ENCODE data around the gene HTR1B. TPM values are rescaled to one million over a fixed set of nuclear protein-coding genes. Genes with fewer than 3 reads are reported as not detected.

HTR1B gene
- total and polyA plus RNA-seq, 2 donors (not counting 3 experiments of a cell fraction or from before 2014, with no cell fraction given): 57.5 to 68.7 TPM

GRCh38 chr6:77440206-77440976 is 22.9 kb downstream of the HTR1B start:
- dilution Hi-C loops (cut with MboI; ENCODE audit: extremely low pct_ligation_motif_present, low sequenced_read_pairs): no loop called here
- BruUV-seq (replicated peaks): no TSS peak
- Histone ChIP-seq H3K4me3 (replicated peaks in 1 of 3; ENCODE audit: insufficient read depth in 1 of 3, low read depth in 1 of 3, low read length in 3 of 3) (no peak overlapping the region), H3K9me1 (replicated peaks; ENCODE audit: control insufficient read depth, extremely low read depth, insufficient read depth, low read length) (no peaks in the 10 kb centered on the region), H2AFZ (ENCODE audit: low read depth, low read length) (no peak overlapping the region), H3K36me3 (ENCODE audit: control insufficient read depth in 2 of 2, extremely low read depth in 1 of 2, insufficient read depth in 2 of 2, low read length in 2 of 2) (no peaks in the 10 kb centered on the region), H3K9ac (replicated peaks; ENCODE audit: extremely low read depth, insufficient read depth, low read length) (no peak overlapping the region), H3K27me3 (ENCODE audit: control insufficient read depth in 2 of 2, insufficient read depth in 2 of 2, low read length in 2 of 2) (no peaks in the 10 kb centered on the region), H4K20me1 (replicated peaks; ENCODE audit: control insufficient read depth, extremely low read depth, insufficient read depth, low read length) (no peaks in the 10 kb centered on the region), H3K79me2 (ENCODE audit: control insufficient read depth, insufficient read depth, low read length) (no peaks in the 10 kb centered on the region), H3K9me3 (replicated peaks; ENCODE audit: control insufficient read depth, insufficient read depth, low read length) (no peaks in the 10 kb centered on the region), H3K27ac (ENCODE audit: insufficient read depth, low read depth, low read length) (no peak overlapping the region), H3K4me1 (ENCODE audit: control insufficient read depth, extremely low read depth, insufficient read depth, low read length) (peaks cover 3% of the 10 kb centered on the region), H3K4me2 (ENCODE audit: insufficient read depth, low read length) (no peak overlapping the region)
- DNase-seq (ENCODE audit: low read depth, low spot score) (no peak), FAIRE-seq (no peak)
- TF ChIP-seq GATA2 (IDR thresholded peaks at IDR 0.05; ENCODE audit: insufficient read depth, insufficient read length, low read depth, low read length): no peak
- TF ChIP-seq POLR2AphosphoS5 (IDR thresholded peaks at IDR 0.05; ENCODE audit: insufficient read depth, low read depth, low read length): no peak
- no peak for TF ChIP-seq POLR2A (IDR thresholded peaks at IDR 0.05; ENCODE audit: low read depth, low read length)
- TF ChIP-seq MAX (IDR thresholded peaks at IDR 0.05; ENCODE audit: insufficient read depth, insufficient read length): no peak
- no peak for TF ChIP-seq JUN (IDR thresholded peaks at IDR 0.05; ENCODE audit: borderline replicate concordance, insufficient read depth, insufficient read length, low read depth)
- no peak for TF ChIP-seq FOS (IDR thresholded peaks at IDR 0.05; ENCODE audit: borderline replicate concordance, insufficient read depth, low read length)
- POLR2A ChIA-PET: no interaction called here
- CTCF ChIA-PET: interaction anchor here (0.7 kb wide), 1 partner anchor 23 kb away, joined by 3 read pairs; no protein-coding TSS in a partner anchor
- intact Hi-C loops (cut with micrococcal nuclease): no loop called here

DNA sequence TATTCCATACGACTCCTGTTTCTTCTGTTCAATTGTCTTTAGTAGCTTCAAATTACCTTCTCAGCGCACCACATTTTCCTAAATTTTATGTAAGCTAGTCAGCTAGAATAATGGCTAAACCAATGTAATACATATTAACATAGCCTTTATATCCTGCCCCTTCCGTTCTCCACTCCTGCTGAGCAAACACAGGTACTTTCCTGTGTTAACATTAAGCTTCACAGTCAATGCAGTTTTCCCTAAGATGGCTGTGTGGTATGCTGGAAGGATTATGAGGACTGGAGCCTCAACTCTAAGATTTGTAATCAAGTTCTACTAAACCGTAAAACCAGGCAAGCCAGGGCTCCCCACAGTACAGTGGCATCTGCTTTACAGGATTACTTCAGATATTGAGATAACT is 29.4 kb downstream of the HTR1B start:
- no peak for DNase-seq (ENCODE audit: low read depth, low spot score)

More for the DNA sequence above, 29.4 kb downstream of the HTR1B start:
- ChIA-PET CTCF (no interaction called here), POLR2A (no interaction called here)
- H3K4me1 ChIP-seq (ENCODE audit: control insufficient read depth, extremely low read depth, insufficient read depth, low read length): peaks cover 7% of the 10 kb centered on the region
- H3K9me3 ChIP-seq (replicated peaks; ENCODE audit: control insufficient read depth, insufficient read depth, low read length): no peaks in the 10 kb centered on the region
- H3K27me3 ChIP-seq (ENCODE audit: control insufficient read depth in 2 of 2, insufficient read depth in 2 of 2, low read length in 2 of 2): no peaks in the 10 kb centered on the region
- H3K9ac ChIP-seq (replicated peaks; ENCODE audit: extremely low read depth, insufficient read depth, low read length): no peak overlapping the region
- no peaks in the 10 kb centered on the region for H3K79me2 ChIP-seq (ENCODE audit: control insufficient read depth, insufficient read depth, low read length)
- TF ChIP-seq MAX (IDR thresholded peaks at IDR 0.05; ENCODE audit: insufficient read depth, insufficient read length) (no peak), FOS (IDR thresholded peaks at IDR 0.05; ENCODE audit: borderline replicate concordance, insufficient read depth, low read length) (no peak), EZH2 (IDR thresholded peaks at IDR 0.05; ENCODE audit: borderline replicate concordance, low read depth, low read length, severe bottlenecking) (no peak), GATA2 (IDR thresholded peaks at IDR 0.05; ENCODE audit: insufficient read depth, insufficient read length, low read depth, low read length) (no peak), POLR2AphosphoS5 (IDR thresholded peaks at IDR 0.05; ENCODE audit: insufficient read depth, low read depth, low read length) (no peak), JUN (IDR thresholded peaks at IDR 0.05; ENCODE audit: borderline replicate concordance, insufficient read depth, insufficient read length, low read depth) (no peak), POLR2A (IDR thresholded peaks at IDR 0.05; ENCODE audit: low read depth, low read length) (no peak), MYC (IDR thresholded peaks at IDR 0.05; ENCODE audit: low read depth, low read length) (no peak)
- TF ChIP-seq, protein P1, sequence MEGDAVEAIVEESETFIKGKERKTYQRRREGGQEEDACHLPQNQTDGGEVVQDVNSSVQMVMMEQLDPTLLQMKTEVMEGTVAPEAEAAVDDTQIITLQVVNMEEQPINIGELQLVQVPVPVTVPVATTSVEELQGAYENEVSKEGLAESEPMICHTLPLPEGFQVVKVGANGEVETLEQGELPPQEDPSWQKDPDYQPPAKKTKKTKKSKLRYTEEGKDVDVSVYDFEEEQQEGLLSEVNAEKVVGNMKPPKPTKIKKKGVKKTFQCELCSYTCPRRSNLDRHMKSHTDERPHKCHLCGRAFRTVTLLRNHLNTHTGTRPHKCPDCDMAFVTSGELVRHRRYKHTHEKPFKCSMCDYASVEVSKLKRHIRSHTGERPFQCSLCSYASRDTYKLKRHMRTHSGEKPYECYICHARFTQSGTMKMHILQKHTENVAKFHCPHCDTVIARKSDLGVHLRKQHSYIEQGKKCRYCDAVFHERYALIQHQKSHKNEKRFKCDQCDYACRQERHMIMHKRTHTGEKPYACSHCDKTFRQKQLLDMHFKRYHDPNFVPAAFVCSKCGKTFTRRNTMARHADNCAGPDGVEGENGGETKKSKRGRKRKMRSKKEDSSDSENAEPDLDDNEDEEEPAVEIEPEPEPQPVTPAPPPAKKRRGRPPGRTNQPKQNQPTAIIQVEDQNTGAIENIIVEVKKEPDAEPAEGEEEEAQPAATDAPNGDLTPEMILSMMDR (IDR thresholded peaks at IDR 0.05; ENCODE audit: extremely low read depth in 1 of 2, insufficient read depth in 1 of 2, low read depth in 1 of 2, low read length in 2 of 2): no peak
- H4K20me1 ChIP-seq (replicated peaks; ENCODE audit: control insufficient read depth, extremely low read depth, insufficient read depth, low read length): no peaks in the 10 kb centered on the region
- no peak for FAIRE-seq
- BruUV-seq (replicated peaks): no TSS peak
- dilution Hi-C loops (cut with MboI; ENCODE audit: extremely low pct_ligation_motif_present, low sequenced_read_pairs): no loop called here
- no peaks in the 10 kb centered on the region for H3K36me3 ChIP-seq (ENCODE audit: control insufficient read depth in 2 of 2, extremely low read depth in 1 of 2, insufficient read depth in 2 of 2, low read length in 2 of 2)
- intact Hi-C loops (cut with micrococcal nuclease): no loop called here
- no peak overlapping the region for H2AFZ ChIP-seq (ENCODE audit: low read depth, low read length)
- no peaks in the 10 kb centered on the region for H3K9me1 ChIP-seq (replicated peaks; ENCODE audit: control insufficient read depth, extremely low read depth, insufficient read depth, low read length)
- H3K4me3 ChIP-seq (replicated peaks in 1 of 3; ENCODE audit: insufficient read depth in 1 of 3, low read depth in 1 of 3, low read length in 3 of 3): no peak overlapping the region
- no peak overlapping the region for H3K27ac ChIP-seq (ENCODE audit: insufficient read depth, low read depth, low read length)
- H3K4me2 ChIP-seq (ENCODE audit: insufficient read depth, low read length): no peak overlapping the region
